HG03571 (cell line): Measurements from ENCODE around the gene ZCCHC24.

Source experiments
- ATAC-seq: cut with Tn5 transposase; IDR thresholded peaks from one replicate; pipeline ENCODE4 v1.9.1; 2021; ENCODE audit not compliant: unreplicated experiment

The ZCCHC24 gene

GRCh38 chr10:79472951-79473350 lies 27.5 kb upstream of the ZCCHC24 start:
- ATAC-seq = no peak

- no peak for ATAC-seq
Observed at GRCh38 chr10:79472449-79472848, 27.0 kb upstream of the ZCCHC24 start.

GRCh38 chr10:79471776-79472175 lies 26.4 kb upstream of the ZCCHC24 start:
- ATAC-seq = no peak

GRCh38 chr10:79470096-79470495 lies 24.7 kb upstream of the ZCCHC24 start:
- no peak for ATAC-seq

- no peak for ATAC-seq
Observed at GRCh38 chr10:79468841-79469585, 23.6 kb upstream of the ZCCHC24 start.

- no peak for ATAC-seq
Observed at GRCh38 chr10:79468015-79468560, 22.7 kb upstream of the ZCCHC24 start.

- ATAC-seq = no peak
Observed at GRCh38 chr10:79465341-79465740, 19.9 kb upstream of the ZCCHC24 start.

- no peak for ATAC-seq
Observed at GRCh38 chr10:79463578-79464496, 18.4 kb upstream of the ZCCHC24 start.

GRCh38 chr10:79460687-79461086 lies 15.3 kb upstream of the ZCCHC24 start:
- ATAC-seq = no peak

GRCh38 chr10:79459243-79459642 lies 13.8 kb upstream of the ZCCHC24 start:
- ATAC-seq = no peak

- no peak for ATAC-seq
Observed at GRCh38 chr10:79458483-79458882, 13.1 kb upstream of the ZCCHC24 start.

GRCh38 chr10:79457256-79457785 lies 11.9 kb upstream of the ZCCHC24 start:
- no peak for ATAC-seq

- no peak for ATAC-seq
Observed at GRCh38 chr10:79454259-79454658, 8.8 kb upstream of the ZCCHC24 start.

- ATAC-seq = no peak
Observed at GRCh38 chr10:79453392-79453791, 8.0 kb upstream of the ZCCHC24 start.

- no peak for ATAC-seq
Observed at GRCh38 chr10:79452174-79452611, 6.8 kb upstream of the ZCCHC24 start.

- no peak for ATAC-seq
Observed at GRCh38 chr10:79451046-79451699, 5.7 kb upstream of the ZCCHC24 start.

- ATAC-seq = no peak
Observed at GRCh38 chr10:79449181-79450146, 4.0 kb upstream of the ZCCHC24 start.

- ATAC-seq = no peak
Observed at GRCh38 chr10:79448732-79449049, 3.3 kb upstream of the ZCCHC24 start.

GRCh38 chr10:79447911-79448731 lies 2.7 kb upstream of the ZCCHC24 start:
- no peak for ATAC-seq
